Skeletal muscle satellite cell (primary cell): ENCODE data around the gene NUP214.

ENCODE experiments used
- H3K27me3 ChIP-seq: 2 replicates; pipeline ENCODE4 v1.7.0; 2013; ENCODE audit warnings: low read length; ENCODE audit not compliant: control insufficient read depth, insufficient read depth
- H3K36me3 ChIP-seq: 2 replicates; pipeline ENCODE4 v1.7.0; 2013; ENCODE audit warnings: mild to moderate bottlenecking, control low read depth, low read length; ENCODE audit not compliant: insufficient read depth
- H3K4me1 ChIP-seq: 2 replicates; pipeline ENCODE4 v1.7.0; 2013; ENCODE audit warnings: low read length; ENCODE audit not compliant: control insufficient read depth, insufficient read depth
- H3K4me2 ChIP-seq: 2 replicates; pipeline ENCODE4 v1.7.0; 2013; ENCODE audit warnings: mild to moderate bottlenecking, low read length
- H3K4me3 ChIP-seq: 2 replicates; pipeline ENCODE4 v1.7.0; 2013; ENCODE audit warnings: low read length
- H3K9ac ChIP-seq: 2 replicates; pipeline ENCODE4 v1.7.0; 2013; ENCODE audit warnings: mild to moderate bottlenecking, low read depth, low read length, moderate library complexity
- H3K9me3 ChIP-seq: replicated peaks from 2 replicates; pipeline ENCODE4 v1.7.0; 2013; ENCODE audit warnings: mild to moderate bottlenecking, control low read depth, low read length

Gene NUP214

DNA sequence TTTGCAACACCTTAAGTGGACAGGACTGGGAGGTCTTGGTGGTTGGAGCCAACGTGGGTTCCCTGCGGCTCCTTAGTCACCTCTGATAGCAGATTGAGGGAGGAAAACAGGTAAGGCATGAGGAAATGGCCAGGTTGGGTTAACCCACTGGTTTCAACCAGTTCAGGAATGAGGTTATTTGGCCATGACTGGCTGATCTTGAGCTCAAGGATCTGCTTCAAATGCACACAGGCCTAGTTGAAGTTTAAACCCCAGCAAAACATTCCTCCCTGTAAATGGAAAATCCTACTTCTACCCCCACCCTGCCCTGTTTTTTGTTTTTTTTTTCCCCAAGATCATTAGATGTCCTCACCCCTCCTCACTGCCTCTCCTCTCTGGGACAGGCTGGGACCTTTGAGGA lies 3.2 kb upstream of the NUP214 start:
- no peak overlapping the region for H3K4me3 ChIP-seq
- H3K9ac ChIP-seq, result no peak overlapping the region
- peaks cover 9% of the 10 kb centered on the region for H3K4me1 ChIP-seq
- H3K4me2 ChIP-seq, result no peak overlapping the region
- no peaks in the 10 kb centered on the region for H3K9me3 ChIP-seq
- peaks cover 7% of the 10 kb centered on the region for H3K27me3 ChIP-seq
- no peaks in the 10 kb centered on the region for H3K36me3 ChIP-seq

DNA sequence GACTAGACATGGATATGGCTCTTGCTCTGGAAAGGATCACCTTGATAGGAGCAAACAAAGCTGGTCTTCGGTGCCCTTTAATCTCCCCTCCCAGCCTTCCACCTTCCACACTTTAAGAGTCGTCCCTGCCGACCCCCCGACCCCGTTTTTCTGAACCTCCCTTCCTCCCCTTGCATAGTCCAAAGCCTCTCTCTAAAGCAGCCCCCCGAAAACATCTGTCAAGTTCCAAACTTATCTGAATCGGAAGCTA lies 423 bp upstream of the NUP214 start:
- Histone ChIP-seq H3K9me3 (no peaks in the 10 kb centered on the region), H3K27me3 (no peaks in the 10 kb centered on the region), H3K9ac (peak overlapping the region; percentile 90), H3K4me1 (peaks cover 9% of the 10 kb centered on the region), H3K4me2 (peak overlapping the region; percentile 86), H3K4me3 (peak overlapping the region; percentile 98), H3K36me3 (peaks cover 22% of the 10 kb centered on the region)

DNA sequence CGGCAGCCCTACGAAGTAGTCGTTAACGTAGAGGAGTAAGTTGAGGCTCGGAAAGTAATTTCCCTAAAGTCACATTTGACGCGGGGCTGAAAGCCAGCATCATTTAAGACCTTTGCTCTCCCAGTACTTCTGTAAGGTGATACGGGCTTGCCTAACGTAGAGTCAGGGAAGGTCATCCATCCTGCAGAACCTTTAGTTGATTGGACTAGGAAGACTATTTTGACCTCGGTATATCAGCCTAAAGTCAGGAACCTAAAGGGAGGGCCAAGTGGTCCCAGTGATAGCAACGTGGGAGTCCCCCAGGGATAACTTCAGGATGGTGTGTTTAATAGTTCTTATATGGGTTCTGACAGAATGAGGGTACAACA lies 657 bp downstream of the NUP214 start:
- Histone ChIP-seq H3K4me3 (peak overlapping the region; percentile 98), H3K9me3 (no peaks in the 10 kb centered on the region), H3K9ac (peak overlapping the region; percentile 90), H3K36me3 (peaks cover 30% of the 10 kb centered on the region), H3K4me1 (peaks cover 9% of the 10 kb centered on the region), H3K4me2 (peak overlapping the region; percentile 93), H3K27me3 (no peaks in the 10 kb centered on the region)

DNA sequence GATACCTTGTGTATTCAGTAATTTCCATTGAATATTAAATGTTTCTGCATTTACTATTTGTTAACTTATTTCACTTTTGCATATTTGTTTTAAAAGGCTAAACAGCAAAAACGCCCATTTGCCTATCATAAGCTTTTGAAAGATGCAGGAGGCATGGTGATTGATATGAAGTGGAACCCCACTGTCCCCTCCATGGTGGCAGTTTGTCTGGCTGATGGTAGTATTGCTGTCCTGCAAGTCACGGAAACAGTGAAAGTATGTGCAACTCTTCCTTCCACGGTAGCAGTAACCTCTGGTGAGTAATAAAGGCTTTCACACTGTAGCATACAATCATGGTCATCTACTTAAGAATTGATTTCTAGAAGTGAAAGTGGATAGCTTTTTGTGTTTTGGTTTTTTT lies 3.8 kb downstream of the NUP214 start:
- Histone ChIP-seq H3K9me3 (no peaks in the 10 kb centered on the region), H3K36me3 (peaks cover 49% of the 10 kb centered on the region), H3K4me2 (no peak overlapping the region), H3K27me3 (no peaks in the 10 kb centered on the region), H3K4me3 (no peak overlapping the region), H3K9ac (no peak overlapping the region), H3K4me1 (peaks cover 9% of the 10 kb centered on the region)

DNA sequence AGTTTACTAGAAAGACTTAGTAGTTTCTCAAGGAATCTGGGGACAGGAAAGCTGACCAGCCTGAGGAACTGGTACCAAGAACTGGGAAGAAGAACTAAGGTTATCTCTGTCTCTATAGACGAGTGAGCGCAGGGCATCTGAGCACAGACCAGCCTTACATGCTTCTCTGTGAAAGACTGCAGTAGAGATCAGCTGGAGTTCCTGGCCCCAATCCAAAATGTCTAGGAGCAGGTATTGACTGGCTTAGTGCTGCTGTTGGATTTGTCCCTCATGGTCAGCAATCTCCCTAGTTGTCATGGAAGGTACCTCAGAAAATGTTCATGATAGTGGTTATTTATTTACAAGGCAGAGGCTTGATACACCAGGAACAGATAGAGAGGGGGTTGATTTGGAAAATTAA lies 13.3 kb downstream of the NUP214 start:
- H3K4me1 ChIP-seq, result no peaks in the 10 kb centered on the region
- peaks cover 72% of the 10 kb centered on the region for H3K36me3 ChIP-seq
- no peaks in the 10 kb centered on the region for H3K27me3 ChIP-seq
- no peak overlapping the region for H3K9ac ChIP-seq
- no peak overlapping the region for H3K4me2 ChIP-seq
- H3K4me3 ChIP-seq, result no peak overlapping the region
- H3K9me3 ChIP-seq, result no peaks in the 10 kb centered on the region

DNA sequence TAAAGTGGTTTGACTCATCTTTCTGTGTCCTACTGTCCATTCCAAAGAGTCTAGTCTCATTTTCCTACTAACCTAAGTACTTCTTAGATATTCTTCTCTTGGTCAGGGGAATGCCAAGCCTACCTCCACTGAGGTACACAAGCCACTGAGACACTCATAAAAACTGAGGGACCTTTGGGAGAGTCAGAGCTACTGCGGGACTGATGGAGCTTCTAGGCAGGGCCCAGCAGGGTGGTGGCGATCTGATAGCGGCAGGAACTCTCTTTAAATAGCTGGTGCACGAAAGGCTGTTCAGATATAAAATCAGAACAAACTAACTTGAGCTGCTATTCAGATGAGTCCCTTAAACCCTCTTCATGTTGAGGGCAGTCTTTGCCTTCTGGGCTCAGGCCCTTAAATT lies 14.7 kb downstream of the NUP214 start:
- peaks cover 73% of the 10 kb centered on the region for H3K36me3 ChIP-seq
- H3K4me3 ChIP-seq, result no peak overlapping the region
- no peak overlapping the region for H3K9ac ChIP-seq
- no peak overlapping the region for H3K4me2 ChIP-seq
- no peaks in the 10 kb centered on the region for H3K9me3 ChIP-seq
- no peaks in the 10 kb centered on the region for H3K4me1 ChIP-seq
- no peaks in the 10 kb centered on the region for H3K27me3 ChIP-seq

DNA sequence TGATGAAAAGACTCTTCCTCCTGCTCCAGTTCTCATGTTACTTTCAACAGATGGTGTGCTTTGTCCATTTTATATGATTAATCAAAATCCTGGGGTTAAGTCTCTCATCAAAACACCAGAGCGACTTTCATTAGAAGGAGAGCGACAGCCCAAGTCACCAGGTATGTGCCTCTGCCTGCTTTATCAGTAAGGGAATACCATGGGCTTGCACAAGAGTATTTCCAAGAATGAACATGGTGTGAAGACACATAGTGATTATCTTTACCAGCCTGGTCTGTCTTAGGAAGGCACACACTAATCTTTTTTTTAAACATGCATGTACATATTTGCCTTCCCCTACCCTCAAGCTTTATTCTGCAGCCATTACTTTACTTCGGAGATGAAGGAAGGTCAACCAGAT lies 15.2 kb downstream of the NUP214 start:
- Histone ChIP-seq H3K4me2 (no peak overlapping the region), H3K4me3 (no peak overlapping the region), H3K27me3 (no peaks in the 10 kb centered on the region), H3K36me3 (peaks cover 74% of the 10 kb centered on the region), H3K9me3 (no peaks in the 10 kb centered on the region), H3K4me1 (no peaks in the 10 kb centered on the region), H3K9ac (no peak overlapping the region)

DNA sequence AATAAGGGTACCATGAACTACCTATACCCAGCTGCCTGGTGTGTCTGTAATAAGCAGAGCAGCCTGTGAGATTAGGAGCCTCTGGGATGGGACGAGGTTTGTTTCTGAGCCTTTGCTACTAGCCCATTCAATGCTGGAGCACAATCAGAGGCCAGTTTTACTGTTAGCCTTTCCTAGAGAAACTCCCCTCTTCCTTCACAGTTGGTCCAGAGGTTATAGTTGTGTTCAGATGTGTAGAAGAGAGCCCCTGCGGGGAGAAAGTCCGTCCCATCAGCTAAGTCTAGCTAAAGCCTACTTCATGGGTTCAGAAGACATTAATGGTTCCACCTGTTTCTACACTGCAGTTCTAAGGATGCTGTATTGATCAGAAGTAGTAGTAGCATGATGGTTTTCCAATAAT lies 16.8 kb downstream of the NUP214 start:
- no peaks in the 10 kb centered on the region for H3K27me3 ChIP-seq
- H3K4me1 ChIP-seq, result no peaks in the 10 kb centered on the region
- H3K36me3 ChIP-seq, result peaks cover 69% of the 10 kb centered on the region
- H3K9me3 ChIP-seq, result no peaks in the 10 kb centered on the region
- no peak overlapping the region for H3K9ac ChIP-seq
- no peak overlapping the region for H3K4me3 ChIP-seq
- no peak overlapping the region for H3K4me2 ChIP-seq

DNA sequence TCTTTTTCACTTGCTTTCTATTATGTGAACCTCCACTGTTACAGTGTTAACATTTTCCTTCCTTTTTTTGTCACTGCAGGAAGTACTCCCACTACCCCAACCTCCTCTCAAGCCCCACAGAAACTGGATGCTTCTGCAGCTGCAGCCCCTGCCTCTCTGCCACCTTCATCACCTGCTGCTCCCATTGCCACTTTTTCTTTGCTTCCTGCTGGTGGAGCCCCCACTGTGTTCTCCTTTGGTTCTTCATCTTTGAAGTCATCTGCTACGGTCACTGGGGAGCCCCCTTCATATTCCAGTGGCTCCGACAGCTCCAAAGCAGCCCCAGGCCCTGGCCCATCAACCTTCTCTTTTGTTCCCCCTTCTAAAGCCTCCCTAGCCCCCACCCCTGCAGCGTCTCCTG lies 18.8 kb downstream of the NUP214 start:
- peaks cover 77% of the 10 kb centered on the region for H3K36me3 ChIP-seq

DNA sequence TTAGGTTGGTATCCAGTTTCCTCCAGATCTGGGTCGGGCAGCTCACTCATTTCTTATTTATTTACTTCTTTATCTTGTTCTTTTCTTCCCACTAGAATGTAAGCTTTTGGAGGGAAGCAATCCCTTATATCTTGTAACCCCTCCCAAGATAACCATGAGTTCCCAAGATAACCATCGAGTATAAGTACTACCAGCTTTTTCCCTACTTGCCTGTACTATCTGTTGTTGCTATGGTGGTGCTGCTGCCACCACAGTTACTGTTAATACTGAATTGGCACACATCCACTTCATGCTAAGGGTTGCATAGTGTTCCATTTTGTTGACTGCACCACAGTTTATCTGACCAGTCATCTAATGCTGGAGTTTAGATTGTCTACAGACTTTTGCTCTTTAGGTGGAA lies 19.9 kb downstream of the NUP214 start:
- Histone ChIP-seq H3K36me3 (peaks cover 77% of the 10 kb centered on the region), H3K4me2 (no peak overlapping the region)

More for the DNA sequence above, 18.8 kb downstream of the NUP214 start:
- no peak overlapping the region for H3K4me2 ChIP-seq
- H3K9ac ChIP-seq, result no peak overlapping the region
- no peaks in the 10 kb centered on the region for H3K4me1 ChIP-seq
- H3K9me3 ChIP-seq, result no peaks in the 10 kb centered on the region
- no peaks in the 10 kb centered on the region for H3K27me3 ChIP-seq
- no peak overlapping the region for H3K4me3 ChIP-seq

DNA sequence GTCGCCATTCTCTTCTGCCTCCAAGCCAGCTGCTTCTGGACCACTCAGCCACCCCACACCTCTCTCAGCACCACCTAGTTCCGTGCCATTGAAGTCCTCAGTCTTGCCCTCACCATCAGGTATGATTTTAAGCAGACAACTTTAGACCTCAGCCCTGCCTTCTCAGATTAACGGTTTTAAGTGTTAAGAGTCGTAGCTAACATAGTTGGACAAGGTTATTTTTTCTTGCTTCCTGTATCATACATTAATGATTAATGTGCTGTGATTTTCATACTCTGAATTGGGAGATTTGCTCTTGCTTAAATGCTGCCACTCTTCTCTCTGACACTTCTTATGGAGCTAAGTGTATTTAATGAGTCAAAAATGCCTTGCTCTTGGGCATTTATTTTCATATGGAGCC lies 20.8 kb downstream of the NUP214 start:
- H3K9me3 ChIP-seq, result no peaks in the 10 kb centered on the region
- no peak overlapping the region for H3K4me2 ChIP-seq
- H3K9ac ChIP-seq, result no peak overlapping the region
- H3K4me1 ChIP-seq, result no peaks in the 10 kb centered on the region
- no peak overlapping the region for H3K4me3 ChIP-seq
- H3K36me3 ChIP-seq, result peaks cover 80% of the 10 kb centered on the region
- H3K27me3 ChIP-seq, result no peaks in the 10 kb centered on the region

More for the DNA sequence above, 19.9 kb downstream of the NUP214 start:
- no peaks in the 10 kb centered on the region for H3K9me3 ChIP-seq
- H3K4me3 ChIP-seq, result no peak overlapping the region
- H3K9ac ChIP-seq, result no peak overlapping the region
- H3K4me1 ChIP-seq, result no peaks in the 10 kb centered on the region
- H3K27me3 ChIP-seq, result no peaks in the 10 kb centered on the region

DNA sequence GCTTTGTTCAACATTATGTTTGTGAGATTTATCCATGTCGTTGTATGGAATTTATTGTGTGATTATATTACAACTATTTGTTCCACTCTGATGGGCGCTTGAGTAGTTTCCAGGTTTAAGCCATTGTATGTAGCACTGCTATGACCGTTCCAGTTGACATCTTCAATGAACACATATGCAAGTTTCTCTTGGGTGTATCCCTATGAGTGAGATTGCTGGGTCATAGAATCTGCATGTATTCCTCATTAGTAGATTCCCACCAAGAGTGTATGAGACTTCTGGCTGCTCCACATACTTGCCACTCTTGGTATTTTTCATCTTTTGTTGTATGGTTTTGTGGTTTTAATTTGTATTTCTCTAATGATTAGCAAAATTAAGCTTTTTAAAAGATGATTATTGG lies 22.9 kb downstream of the NUP214 start:
- H3K27me3 ChIP-seq, result no peaks in the 10 kb centered on the region
- H3K4me2 ChIP-seq, result no peak overlapping the region
- no peak overlapping the region for H3K9ac ChIP-seq
- no peaks in the 10 kb centered on the region for H3K9me3 ChIP-seq
- H3K36me3 ChIP-seq, result peaks cover 84% of the 10 kb centered on the region
- H3K4me1 ChIP-seq, result no peaks in the 10 kb centered on the region
- no peak overlapping the region for H3K4me3 ChIP-seq
